Astrocyte of the cerebellum (primary cell): ENCODE measurements around the gene CACNA2D3.

Experiments used
- DNase-seq: peaks from one replicate; pipeline ENCODE4 v3.0.0-alpha.2; 2011; ENCODE audit warnings: low read depth
- H3K4me3 ChIP-seq: 2 replicates; pipeline ENCODE4 v1.5.1; 2011; ENCODE audit warnings: mild to moderate bottlenecking, low read depth, low read length, moderate library complexity
- in situ Hi-C: cut with HindIII; loops from 2 replicates; pipeline ENCODE4 v1.10.0; 2017; ENCODE audit warnings: low sequenced_read_pairs
- TF ChIP-seq, protein P1 (sequence below): IDR thresholded peaks from 2 replicates; pipeline ENCODE4 v1.5.1; 2012; ENCODE audit warnings: low read length, low read depth, moderate library complexity, mild to moderate bottlenecking; ENCODE audit errors: missing control alignments

CACNA2D3 gene

GRCh38 chr3:54344601-54345231 lies 222.4 kb downstream of the CACNA2D3 start:
- no peak for DNase-seq

GRCh38 chr3:54345847-54346375 lies 223.6 kb downstream of the CACNA2D3 start:
- DNase-seq = no peak
- TF ChIP-seq, protein P1, sequence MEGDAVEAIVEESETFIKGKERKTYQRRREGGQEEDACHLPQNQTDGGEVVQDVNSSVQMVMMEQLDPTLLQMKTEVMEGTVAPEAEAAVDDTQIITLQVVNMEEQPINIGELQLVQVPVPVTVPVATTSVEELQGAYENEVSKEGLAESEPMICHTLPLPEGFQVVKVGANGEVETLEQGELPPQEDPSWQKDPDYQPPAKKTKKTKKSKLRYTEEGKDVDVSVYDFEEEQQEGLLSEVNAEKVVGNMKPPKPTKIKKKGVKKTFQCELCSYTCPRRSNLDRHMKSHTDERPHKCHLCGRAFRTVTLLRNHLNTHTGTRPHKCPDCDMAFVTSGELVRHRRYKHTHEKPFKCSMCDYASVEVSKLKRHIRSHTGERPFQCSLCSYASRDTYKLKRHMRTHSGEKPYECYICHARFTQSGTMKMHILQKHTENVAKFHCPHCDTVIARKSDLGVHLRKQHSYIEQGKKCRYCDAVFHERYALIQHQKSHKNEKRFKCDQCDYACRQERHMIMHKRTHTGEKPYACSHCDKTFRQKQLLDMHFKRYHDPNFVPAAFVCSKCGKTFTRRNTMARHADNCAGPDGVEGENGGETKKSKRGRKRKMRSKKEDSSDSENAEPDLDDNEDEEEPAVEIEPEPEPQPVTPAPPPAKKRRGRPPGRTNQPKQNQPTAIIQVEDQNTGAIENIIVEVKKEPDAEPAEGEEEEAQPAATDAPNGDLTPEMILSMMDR = no peak
- in situ Hi-C loops = no loop called here
- H3K4me3 ChIP-seq = no peak overlapping the region

More at GRCh38 chr3:54344601-54345231, 222.4 kb downstream of the CACNA2D3 start:
- no peak overlapping the region for H3K4me3 ChIP-seq
- in situ Hi-C loops = no loop called here
- TF ChIP-seq, protein P1 = no peak

- in situ Hi-C loops = no loop called here
- DNase-seq = no peak
- TF ChIP-seq, protein P1 = no peak
- H3K4me3 ChIP-seq = no peak overlapping the region
Observed at GRCh38 chr3:54347060-54347459, 224.7 kb downstream of the CACNA2D3 start.

DNA sequence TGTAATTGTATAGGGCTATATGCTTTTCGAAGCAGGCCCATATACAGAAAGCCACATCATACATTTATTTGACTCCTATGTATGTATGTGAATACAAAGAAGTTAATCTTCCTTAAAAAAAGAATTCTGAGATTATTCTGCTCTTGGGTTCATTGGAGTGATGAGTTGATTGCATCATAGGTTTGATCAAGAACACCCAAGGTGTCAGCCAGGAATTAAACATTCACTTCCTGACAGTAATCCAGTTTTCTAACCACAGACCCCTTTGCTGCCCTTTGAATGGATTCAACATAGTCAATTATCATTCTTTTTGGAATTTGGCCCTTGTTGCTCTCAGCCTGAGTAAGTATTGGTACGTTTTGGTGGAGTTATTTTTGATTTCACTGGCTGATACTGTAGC lies 225.6 kb downstream of the CACNA2D3 start:
- in situ Hi-C loops = no loop called here
- DNase-seq = no peak
- H3K4me3 ChIP-seq = no peak overlapping the region
- TF ChIP-seq, protein P1 = no peak

- in situ Hi-C loops = no loop called here
- DNase-seq = no peak
- TF ChIP-seq, protein P1 = no peak
- no peak overlapping the region for H3K4me3 ChIP-seq
Observed at GRCh38 chr3:54349231-54349652, 226.9 kb downstream of the CACNA2D3 start.

DNA sequence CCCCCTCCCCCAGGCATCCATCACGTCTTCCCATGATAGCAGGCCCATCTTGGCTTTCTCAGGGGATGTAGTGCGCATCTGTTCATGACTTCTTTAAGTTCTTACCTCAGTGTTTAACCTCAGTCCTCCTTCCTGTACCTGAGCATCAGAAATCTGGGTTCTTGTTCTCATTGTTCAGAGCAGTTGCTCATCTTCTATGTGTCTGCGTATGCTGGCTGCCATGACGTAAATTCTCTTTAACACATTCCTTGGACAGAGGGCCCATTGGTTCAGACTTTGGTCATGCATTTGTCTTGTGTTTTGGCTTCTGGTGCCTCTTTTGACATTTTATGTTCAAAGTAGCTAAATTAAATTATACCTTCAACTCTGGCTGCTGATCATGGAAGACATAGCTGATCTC lies 227.3 kb downstream of the CACNA2D3 start:
- in situ Hi-C loops = no loop called here
- H3K4me3 ChIP-seq = no peak overlapping the region
- DNase-seq = no peak
- TF ChIP-seq, protein P1 = no peak
